Measurements from ENCODE around the gene RLN3.

Gene RLN3, protein sequence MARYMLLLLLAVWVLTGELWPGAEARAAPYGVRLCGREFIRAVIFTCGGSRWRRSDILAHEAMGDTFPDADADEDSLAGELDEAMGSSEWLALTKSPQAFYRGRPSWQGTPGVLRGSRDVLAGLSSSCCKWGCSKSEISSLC

DNA sequence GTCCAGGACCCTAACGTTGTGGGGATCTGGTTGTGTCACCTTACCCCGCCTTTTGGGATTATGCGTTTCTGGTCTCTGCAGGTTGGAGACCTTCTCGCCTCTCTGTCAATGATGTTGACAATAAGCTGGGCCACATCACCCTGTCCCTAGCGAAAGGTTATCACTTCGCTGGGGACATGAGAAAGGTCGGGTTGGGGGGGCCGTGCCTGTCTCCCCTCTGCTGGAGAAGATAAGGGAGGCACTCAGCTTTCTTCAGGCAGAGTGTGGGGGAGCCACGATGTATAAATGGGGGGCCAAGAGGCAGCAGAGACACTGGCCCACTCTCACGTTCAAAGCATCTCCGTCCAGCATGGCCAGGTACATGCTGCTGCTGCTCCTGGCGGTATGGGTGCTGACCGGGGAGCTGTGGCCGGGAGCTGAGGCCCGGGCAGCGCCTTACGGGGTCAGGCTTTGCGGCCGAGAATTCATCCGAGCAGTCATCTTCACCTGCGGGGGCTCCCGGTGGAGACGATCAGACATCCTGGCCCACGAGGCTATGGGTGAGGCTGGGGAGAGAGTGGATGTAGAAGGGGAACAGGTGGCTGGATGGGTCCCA is at the start of gene RLN3:
Gene RLN3 (plus strand): TSS at position 293 of the 595 bp plus-strand sequence. CDS start 57 bp downstream, at position 350.
- Histone ChIP-seq H3K9me3 (ENCODE audit: control insufficient read depth in 2 of 2, low read length in 2 of 2) (no peaks in the 10 kb centered on the region), H3K27me3 (ENCODE audit: control insufficient read depth in 2 of 2, insufficient read depth in 2 of 2, low read length in 2 of 2) (peaks cover 0 to 2% of the 10 kb centered on the region in 2 donors), H3K36me3 (ENCODE audit: control insufficient read depth in 2 of 2, insufficient read depth in 2 of 2, low read length in 2 of 2) (no peaks in the 10 kb centered on the region), H3K4me3 (ENCODE audit: low read length in 2 of 2) (no peak within 1 kb of the TSS), H3K4me1 (ENCODE audit: control insufficient read depth in 2 of 2, insufficient read depth in 2 of 2, low read length in 2 of 2) (peaks cover 12 to 13% of the 10 kb centered on the region in 2 donors), H3K9ac (ENCODE audit: low read depth in 1 of 2, low read length in 2 of 2) (no peak within 1 kb of the TSS), H3K27ac (ENCODE audit: low read depth in 2 of 2, low read length in 2 of 2) (no peak within 1 kb of the TSS)

- peak overlapping the region in 1 of 2 donors; percentile 37 for H3K9ac ChIP-seq (ENCODE audit: low read depth in 1 of 2, low read length in 2 of 2)
- H3K27ac ChIP-seq (ENCODE audit: low read depth in 2 of 2, low read length in 2 of 2) = peak overlapping the region in 1 of 2 donors; percentile 58
Measured at GRCh38 chr19:13978351-13979243, 49.4 kb upstream of the RLN3 start.

DNA sequence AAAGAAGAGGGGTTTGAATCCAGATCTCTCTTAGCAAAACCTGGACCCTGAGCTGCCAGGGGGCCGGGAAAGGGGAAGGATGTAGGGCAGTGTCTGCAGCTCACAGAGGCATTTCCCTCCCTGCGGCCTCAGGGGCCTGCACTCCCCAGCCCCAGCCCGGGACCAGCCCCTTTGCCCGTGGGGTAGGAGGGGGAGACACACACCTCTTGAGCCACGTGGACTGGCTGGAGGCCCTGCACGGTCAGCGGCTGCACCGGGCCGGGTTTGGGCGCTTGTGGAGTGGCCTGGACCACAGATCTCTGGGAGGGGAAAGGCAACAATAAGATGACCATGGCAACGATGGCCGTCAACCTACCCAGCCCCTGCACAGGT is 48.7 kb upstream of the RLN3 start:
- Histone ChIP-seq H3K4me3 (ENCODE audit: low read length in 2 of 2) (peak overlapping the region; percentile 15 to 43), H3K4me1 (ENCODE audit: control insufficient read depth in 2 of 2, insufficient read depth in 2 of 2, low read length in 2 of 2) (peaks cover 6 to 8% of the 10 kb centered on the region in 2 donors), H3K9ac (ENCODE audit: low read depth in 1 of 2, low read length in 2 of 2) (peak overlapping the region in 1 of 2 donors; percentile 37)

More at GRCh38 chr19:13978351-13979243, 49.4 kb upstream of the RLN3 start:
- Histone ChIP-seq H3K36me3 (ENCODE audit: control insufficient read depth in 2 of 2, insufficient read depth in 2 of 2, low read length in 2 of 2) (peaks cover 5 to 8% of the 10 kb centered on the region in 2 donors), H3K9me3 (ENCODE audit: control insufficient read depth in 2 of 2, low read length in 2 of 2) (no peaks in the 10 kb centered on the region), H3K4me3 (ENCODE audit: low read length in 2 of 2) (peak overlapping the region; percentile 15 to 43), H3K4me1 (ENCODE audit: control insufficient read depth in 2 of 2, insufficient read depth in 2 of 2, low read length in 2 of 2) (peaks cover 6 to 8% of the 10 kb centered on the region in 2 donors), H3K27me3 (ENCODE audit: control insufficient read depth in 2 of 2, insufficient read depth in 2 of 2, low read length in 2 of 2) (no peaks in the 10 kb centered on the region)

GRCh38 chr19:13979686-13980085 is 48.3 kb upstream of the RLN3 start:
- Histone ChIP-seq H3K27ac (ENCODE audit: low read depth in 2 of 2, low read length in 2 of 2) (no peak overlapping the region), H3K36me3 (ENCODE audit: control insufficient read depth in 2 of 2, insufficient read depth in 2 of 2, low read length in 2 of 2) (peaks cover 5 to 8% of the 10 kb centered on the region in 2 donors), H3K4me1 (ENCODE audit: control insufficient read depth in 2 of 2, insufficient read depth in 2 of 2, low read length in 2 of 2) (peaks cover 6 to 8% of the 10 kb centered on the region in 2 donors)

More for the DNA sequence above, 48.7 kb upstream of the RLN3 start:
- no peak overlapping the region for H3K27ac ChIP-seq (ENCODE audit: low read depth in 2 of 2, low read length in 2 of 2)
- no peaks in the 10 kb centered on the region for H3K9me3 ChIP-seq (ENCODE audit: control insufficient read depth in 2 of 2, low read length in 2 of 2)
- H3K27me3 ChIP-seq (ENCODE audit: control insufficient read depth in 2 of 2, insufficient read depth in 2 of 2, low read length in 2 of 2) = no peaks in the 10 kb centered on the region
- H3K36me3 ChIP-seq (ENCODE audit: control insufficient read depth in 2 of 2, insufficient read depth in 2 of 2, low read length in 2 of 2) = peaks cover 5 to 8% of the 10 kb centered on the region in 2 donors

DNA sequence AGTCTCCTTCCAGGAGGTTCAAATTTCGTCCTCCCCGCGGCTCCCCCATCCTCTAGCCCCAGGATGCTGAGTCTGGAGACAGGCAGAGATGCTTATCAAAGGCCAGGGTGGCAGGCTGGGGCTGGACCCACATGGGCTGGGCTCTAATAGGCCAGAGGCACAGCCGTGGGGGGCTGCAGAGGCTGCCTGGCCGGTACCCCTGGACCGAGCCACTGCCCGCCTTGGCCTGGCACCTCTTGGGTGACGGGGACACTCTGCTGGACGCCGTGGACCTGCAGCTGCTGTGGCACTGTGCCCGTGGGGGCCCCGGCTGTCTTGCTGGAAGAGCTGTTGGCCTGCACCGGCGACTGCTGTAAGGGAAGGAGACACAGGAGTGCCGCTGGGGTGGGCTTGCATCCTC is 47.6 kb upstream of the RLN3 start:
- no peaks in the 10 kb centered on the region for H3K27me3 ChIP-seq (ENCODE audit: control insufficient read depth in 2 of 2, insufficient read depth in 2 of 2, low read length in 2 of 2)
- no peaks in the 10 kb centered on the region for H3K9me3 ChIP-seq (ENCODE audit: control insufficient read depth in 2 of 2, low read length in 2 of 2)
- peaks cover 5 to 8% of the 10 kb centered on the region in 2 donors for H3K36me3 ChIP-seq (ENCODE audit: control insufficient read depth in 2 of 2, insufficient read depth in 2 of 2, low read length in 2 of 2)
- H3K27ac ChIP-seq (ENCODE audit: low read depth in 2 of 2, low read length in 2 of 2) = no peak overlapping the region
- peaks cover 6 to 8% of the 10 kb centered on the region in 2 donors for H3K4me1 ChIP-seq (ENCODE audit: control insufficient read depth in 2 of 2, insufficient read depth in 2 of 2, low read length in 2 of 2)
- H3K9ac ChIP-seq (ENCODE audit: low read depth in 1 of 2, low read length in 2 of 2) = no peak overlapping the region
- no peak overlapping the region for H3K4me3 ChIP-seq (ENCODE audit: low read length in 2 of 2)

More at GRCh38 chr19:13979686-13980085, 48.3 kb upstream of the RLN3 start:
- Histone ChIP-seq H3K4me3 (ENCODE audit: low read length in 2 of 2) (no peak overlapping the region), H3K27me3 (ENCODE audit: control insufficient read depth in 2 of 2, insufficient read depth in 2 of 2, low read length in 2 of 2) (no peaks in the 10 kb centered on the region), H3K9me3 (ENCODE audit: control insufficient read depth in 2 of 2, low read length in 2 of 2) (no peaks in the 10 kb centered on the region), H3K9ac (ENCODE audit: low read depth in 1 of 2, low read length in 2 of 2) (no peak overlapping the region)

- no peaks in the 10 kb centered on the region for H3K27me3 ChIP-seq (ENCODE audit: control insufficient read depth in 2 of 2, insufficient read depth in 2 of 2, low read length in 2 of 2)
- H3K4me1 ChIP-seq (ENCODE audit: control insufficient read depth in 2 of 2, insufficient read depth in 2 of 2, low read length in 2 of 2) = peaks cover 12 to 15% of the 10 kb centered on the region in 2 donors
- H3K27ac ChIP-seq (ENCODE audit: low read depth in 2 of 2, low read length in 2 of 2) = no peak overlapping the region
- H3K9ac ChIP-seq (ENCODE audit: low read depth in 1 of 2, low read length in 2 of 2) = no peak overlapping the region
- H3K4me3 ChIP-seq (ENCODE audit: low read length in 2 of 2) = no peak overlapping the region
- H3K36me3 ChIP-seq (ENCODE audit: control insufficient read depth in 2 of 2, insufficient read depth in 2 of 2, low read length in 2 of 2) = peaks cover 4 to 5% of the 10 kb centered on the region in 2 donors
- H3K9me3 ChIP-seq (ENCODE audit: control insufficient read depth in 2 of 2, low read length in 2 of 2) = no peaks in the 10 kb centered on the region
Measured at GRCh38 chr19:13981021-13981420, 46.9 kb upstream of the RLN3 start.

- H3K36me3 ChIP-seq (ENCODE audit: control insufficient read depth in 2 of 2, insufficient read depth in 2 of 2, low read length in 2 of 2) = peaks cover 3 to 5% of the 10 kb centered on the region in 2 donors
- H3K4me1 ChIP-seq (ENCODE audit: control insufficient read depth in 2 of 2, insufficient read depth in 2 of 2, low read length in 2 of 2) = peaks cover 16 to 19% of the 10 kb centered on the region in 2 donors
- H3K4me3 ChIP-seq (ENCODE audit: low read length in 2 of 2) = no peak overlapping the region
- H3K27me3 ChIP-seq (ENCODE audit: control insufficient read depth in 2 of 2, insufficient read depth in 2 of 2, low read length in 2 of 2) = no peaks in the 10 kb centered on the region
- no peak overlapping the region for H3K27ac ChIP-seq (ENCODE audit: low read depth in 2 of 2, low read length in 2 of 2)
- no peak overlapping the region for H3K9ac ChIP-seq (ENCODE audit: low read depth in 1 of 2, low read length in 2 of 2)
- H3K9me3 ChIP-seq (ENCODE audit: control insufficient read depth in 2 of 2, low read length in 2 of 2) = no peaks in the 10 kb centered on the region
Measured at GRCh38 chr19:13981467-13981866, 46.5 kb upstream of the RLN3 start.

DNA sequence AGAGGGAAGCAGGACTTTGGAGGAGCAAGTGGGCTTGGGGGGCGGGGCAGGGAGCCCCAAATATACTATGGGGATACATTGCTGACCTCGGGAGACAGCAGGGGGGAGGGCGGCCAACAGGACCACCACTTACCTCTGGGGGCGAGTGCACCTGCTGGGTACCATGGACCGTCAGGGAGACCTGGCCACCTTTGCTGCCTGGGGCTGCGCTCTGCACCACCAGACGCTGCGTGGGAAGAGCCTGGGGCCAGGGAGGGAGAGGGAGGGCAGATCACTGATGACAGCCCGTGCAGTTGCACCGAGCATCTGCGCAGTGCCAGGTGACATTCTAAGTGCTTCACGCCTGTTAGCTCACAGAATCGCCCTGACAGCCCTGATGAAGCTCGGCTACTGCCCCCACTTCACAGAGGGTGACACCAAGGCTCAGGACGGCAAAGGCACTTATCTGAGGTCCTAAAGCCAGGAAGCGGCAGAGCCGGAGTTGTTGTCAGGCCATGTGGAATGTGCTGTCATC is 45.9 kb upstream of the RLN3 start:
- Histone ChIP-seq H3K4me1 (ENCODE audit: control insufficient read depth in 2 of 2, insufficient read depth in 2 of 2, low read length in 2 of 2) (peaks cover 16 to 24% of the 10 kb centered on the region in 2 donors), H3K4me3 (ENCODE audit: low read length in 2 of 2) (no peak overlapping the region), H3K27me3 (ENCODE audit: control insufficient read depth in 2 of 2, insufficient read depth in 2 of 2, low read length in 2 of 2) (no peaks in the 10 kb centered on the region), H3K9me3 (ENCODE audit: control insufficient read depth in 2 of 2, low read length in 2 of 2) (no peaks in the 10 kb centered on the region), H3K9ac (ENCODE audit: low read depth in 1 of 2, low read length in 2 of 2) (no peak overlapping the region), H3K27ac (ENCODE audit: low read depth in 2 of 2, low read length in 2 of 2) (no peak overlapping the region), H3K36me3 (ENCODE audit: control insufficient read depth in 2 of 2, insufficient read depth in 2 of 2, low read length in 2 of 2) (peaks cover 3 to 5% of the 10 kb centered on the region in 2 donors)

DNA sequence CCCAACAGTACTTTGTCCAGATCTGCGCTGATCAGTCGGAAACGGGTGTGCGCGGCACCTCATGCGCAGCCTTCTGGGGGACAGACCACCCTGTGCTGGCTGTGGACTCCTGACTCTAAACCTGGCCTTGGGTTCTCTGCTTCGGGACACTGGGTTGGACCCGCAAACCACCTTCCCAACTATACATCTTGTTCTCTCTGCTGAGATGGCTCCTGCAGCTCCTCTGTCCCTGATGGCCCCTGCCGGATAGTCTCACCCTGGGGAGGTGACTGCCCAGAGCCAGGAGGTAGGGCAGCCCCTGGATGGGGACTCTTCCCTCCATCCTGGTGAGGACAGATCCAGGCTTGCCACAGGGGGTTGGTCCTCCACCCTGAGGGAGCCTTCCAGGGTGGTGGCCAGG is 45.2 kb upstream of the RLN3 start:
- Histone ChIP-seq H3K27ac (ENCODE audit: low read depth in 2 of 2, low read length in 2 of 2) (no peak overlapping the region), H3K4me1 (ENCODE audit: control insufficient read depth in 2 of 2, insufficient read depth in 2 of 2, low read length in 2 of 2) (peaks cover 16 to 31% of the 10 kb centered on the region in 2 donors), H3K4me3 (ENCODE audit: low read length in 2 of 2) (no peak overlapping the region), H3K27me3 (ENCODE audit: control insufficient read depth in 2 of 2, insufficient read depth in 2 of 2, low read length in 2 of 2) (no peaks in the 10 kb centered on the region), H3K9me3 (ENCODE audit: control insufficient read depth in 2 of 2, low read length in 2 of 2) (no peaks in the 10 kb centered on the region), H3K36me3 (ENCODE audit: control insufficient read depth in 2 of 2, insufficient read depth in 2 of 2, low read length in 2 of 2) (peaks cover 3 to 5% of the 10 kb centered on the region in 2 donors), H3K9ac (ENCODE audit: low read depth in 1 of 2, low read length in 2 of 2) (no peak overlapping the region)
